ENCODE measurements around the gene SND1.

The SND1 gene

GRCh38 chr7:128006550-128007302, 354.7 kb downstream of the SND1 start:
- H3K27me3 ChIP-seq (replicated peaks; ENCODE audit: control insufficient read depth, insufficient read depth, low read length), result no peaks in the 10 kb centered on the region
- no peak for DNase-seq (ENCODE audit: extremely low read depth, insufficient read length)
- H3K36me3 ChIP-seq (ENCODE audit: control insufficient read depth, insufficient read depth, low read length), result no peaks in the 10 kb centered on the region
- TF ChIP-seq, protein P1, sequence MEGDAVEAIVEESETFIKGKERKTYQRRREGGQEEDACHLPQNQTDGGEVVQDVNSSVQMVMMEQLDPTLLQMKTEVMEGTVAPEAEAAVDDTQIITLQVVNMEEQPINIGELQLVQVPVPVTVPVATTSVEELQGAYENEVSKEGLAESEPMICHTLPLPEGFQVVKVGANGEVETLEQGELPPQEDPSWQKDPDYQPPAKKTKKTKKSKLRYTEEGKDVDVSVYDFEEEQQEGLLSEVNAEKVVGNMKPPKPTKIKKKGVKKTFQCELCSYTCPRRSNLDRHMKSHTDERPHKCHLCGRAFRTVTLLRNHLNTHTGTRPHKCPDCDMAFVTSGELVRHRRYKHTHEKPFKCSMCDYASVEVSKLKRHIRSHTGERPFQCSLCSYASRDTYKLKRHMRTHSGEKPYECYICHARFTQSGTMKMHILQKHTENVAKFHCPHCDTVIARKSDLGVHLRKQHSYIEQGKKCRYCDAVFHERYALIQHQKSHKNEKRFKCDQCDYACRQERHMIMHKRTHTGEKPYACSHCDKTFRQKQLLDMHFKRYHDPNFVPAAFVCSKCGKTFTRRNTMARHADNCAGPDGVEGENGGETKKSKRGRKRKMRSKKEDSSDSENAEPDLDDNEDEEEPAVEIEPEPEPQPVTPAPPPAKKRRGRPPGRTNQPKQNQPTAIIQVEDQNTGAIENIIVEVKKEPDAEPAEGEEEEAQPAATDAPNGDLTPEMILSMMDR (IDR thresholded peaks at IDR 0.05; ENCODE audit: insufficient read depth, low read length, poor library complexity, severe bottlenecking), result no peak
- H3K4me3 ChIP-seq (replicated peaks; ENCODE audit: low read depth, low read length), result no peak overlapping the region

GRCh38 chr7:128007303-128007680, 355.3 kb downstream of the SND1 start:
- Histone ChIP-seq H3K4me3 (replicated peaks; ENCODE audit: low read depth, low read length) (no peak overlapping the region), H3K36me3 (ENCODE audit: control insufficient read depth, insufficient read depth, low read length) (peaks cover 2% of the 10 kb centered on the region), H3K27me3 (replicated peaks; ENCODE audit: control insufficient read depth, insufficient read depth, low read length) (no peaks in the 10 kb centered on the region)
- TF ChIP-seq, protein P1 (IDR thresholded peaks at IDR 0.05; ENCODE audit: insufficient read depth, low read length, poor library complexity, severe bottlenecking), result no peak
- DNase-seq (ENCODE audit: extremely low read depth, insufficient read length), result no peak

DNA sequence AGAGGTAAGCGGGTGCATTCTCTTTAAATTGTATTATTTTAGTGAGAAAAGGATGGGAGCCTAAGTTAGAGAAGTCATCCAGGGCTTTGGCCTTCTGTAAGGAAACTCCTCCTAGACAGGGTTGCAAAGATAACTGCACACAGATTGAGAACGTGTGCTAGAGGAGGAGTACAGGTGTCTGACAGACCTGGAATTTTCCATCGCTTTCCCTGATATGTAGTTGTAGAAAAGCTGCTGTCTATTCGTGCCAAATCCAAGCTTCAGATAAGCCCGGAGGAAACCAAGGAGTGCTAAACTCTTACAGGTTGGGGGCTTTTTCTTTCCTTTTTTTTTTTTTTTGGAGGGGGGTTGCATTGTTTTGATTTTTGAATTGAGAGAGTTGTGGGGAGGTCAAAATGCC, 356.1 kb downstream of the SND1 start:
- Histone ChIP-seq H3K36me3 (ENCODE audit: control insufficient read depth, insufficient read depth, low read length) (peaks cover 8% of the 10 kb centered on the region), H3K4me3 (replicated peaks; ENCODE audit: low read depth, low read length) (no peak overlapping the region), H3K27me3 (replicated peaks; ENCODE audit: control insufficient read depth, insufficient read depth, low read length) (no peaks in the 10 kb centered on the region)
- DNase-seq (ENCODE audit: extremely low read depth, insufficient read length), result no peak
- TF ChIP-seq, protein P1 (IDR thresholded peaks at IDR 0.05; ENCODE audit: insufficient read depth, low read length, poor library complexity, severe bottlenecking), result no peak

DNA sequence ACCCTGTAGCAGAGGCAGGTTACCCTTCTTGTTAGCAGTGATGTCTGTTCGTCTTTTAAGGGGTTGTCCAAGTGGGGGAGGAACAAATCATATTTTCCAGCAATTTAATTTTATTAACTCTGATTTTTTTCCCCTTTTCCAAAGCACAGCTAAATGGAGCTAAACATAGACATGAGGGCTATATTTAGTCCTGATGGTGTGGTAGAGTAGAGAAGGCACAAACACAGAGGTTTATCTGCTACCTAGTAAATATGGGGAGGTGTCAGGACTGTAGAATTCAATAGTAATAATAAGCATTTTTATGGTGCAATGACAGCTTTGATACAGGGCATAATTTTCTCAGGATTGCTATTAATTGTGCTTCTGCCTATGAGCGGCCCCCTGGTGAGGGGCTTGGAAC, 356.8 kb downstream of the SND1 start:
- H3K36me3 ChIP-seq (ENCODE audit: control insufficient read depth, insufficient read depth, low read length), result peaks cover 8% of the 10 kb centered on the region
- no peaks in the 10 kb centered on the region for H3K27me3 ChIP-seq (replicated peaks; ENCODE audit: control insufficient read depth, insufficient read depth, low read length)
- DNase-seq (ENCODE audit: extremely low read depth, insufficient read length), result no peak
- TF ChIP-seq, protein P1 (IDR thresholded peaks at IDR 0.05; ENCODE audit: insufficient read depth, low read length, poor library complexity, severe bottlenecking), result no peak
- no peak overlapping the region for H3K4me3 ChIP-seq (replicated peaks; ENCODE audit: low read depth, low read length)

- TF ChIP-seq, protein P1 (IDR thresholded peaks at IDR 0.05; ENCODE audit: insufficient read depth, low read length, poor library complexity, severe bottlenecking), result no peak
- Histone ChIP-seq H3K27me3 (replicated peaks; ENCODE audit: control insufficient read depth, insufficient read depth, low read length) (no peaks in the 10 kb centered on the region), H3K36me3 (ENCODE audit: control insufficient read depth, insufficient read depth, low read length) (peaks cover 10% of the 10 kb centered on the region), H3K4me3 (replicated peaks; ENCODE audit: low read depth, low read length) (no peak overlapping the region)
- no peak for DNase-seq (ENCODE audit: extremely low read depth, insufficient read length)
These were observed 358.6 kb downstream of the SND1 start for GRCh38 chr7:128010391-128011127.
